Measurements from ENCODE around the gene COG2. TPM values are rescaled to one million over a fixed set of nuclear protein-coding genes. Genes with fewer than 3 reads are reported as not detected.

COG2 gene
- total RNA-seq, 1 donor from 2014 or later: 40.2 TPM

GRCh38 chr1:230702934-230703678 is 60.8 kb downstream of the COG2 start:
- Histone ChIP-seq H3K36me3 (ENCODE audit: control insufficient read depth in 3 of 3, insufficient read depth in 3 of 3, low read length in 3 of 3) (peaks cover 21 to 41% (median 22%) of the 10 kb centered on the region in 3 donors), H3K4me3 (ENCODE audit: low read length in 3 of 3) (no peak overlapping the region)

GRCh38 chr1:230703679-230704385 is 61.6 kb downstream of the COG2 start:
- H3K27ac ChIP-seq (ENCODE audit: low read depth, low read length): no peak overlapping the region
- H3K9me3 ChIP-seq (ENCODE audit: control insufficient read depth in 3 of 3, low read length in 3 of 3): no peaks in the 10 kb centered on the region
- H3K9ac ChIP-seq (ENCODE audit: low read depth in 1 of 3, low read length in 3 of 3): no peak overlapping the region
- peaks cover 3 to 15% (median 7%) of the 10 kb centered on the region in 3 donors for H3K4me1 ChIP-seq (ENCODE audit: control insufficient read depth in 3 of 3, insufficient read depth in 3 of 3, low read length in 3 of 3)
- H3K4me3 ChIP-seq (ENCODE audit: low read length in 3 of 3): no peak overlapping the region
- H3K27me3 ChIP-seq (ENCODE audit: control insufficient read depth in 3 of 3, insufficient read depth in 3 of 3, low read length in 3 of 3): no peaks in the 10 kb centered on the region
- peaks cover 21 to 41% (median 22%) of the 10 kb centered on the region in 3 donors for H3K36me3 ChIP-seq (ENCODE audit: control insufficient read depth in 3 of 3, insufficient read depth in 3 of 3, low read length in 3 of 3)

More at GRCh38 chr1:230702934-230703678, 60.8 kb downstream of the COG2 start:
- Histone ChIP-seq H3K4me1 (ENCODE audit: control insufficient read depth in 3 of 3, insufficient read depth in 3 of 3, low read length in 3 of 3) (peaks cover 0 to 8% (median under 1%) of the 10 kb centered on the region in 3 donors), H3K27ac (ENCODE audit: low read depth, low read length) (no peak overlapping the region), H3K27me3 (ENCODE audit: control insufficient read depth in 3 of 3, insufficient read depth in 3 of 3, low read length in 3 of 3) (no peaks in the 10 kb centered on the region), H3K9ac (ENCODE audit: low read depth in 1 of 3, low read length in 3 of 3) (no peak overlapping the region), H3K9me3 (ENCODE audit: control insufficient read depth in 3 of 3, low read length in 3 of 3) (no peaks in the 10 kb centered on the region)

GRCh38 chr1:230704830-230705229 is 62.5 kb downstream of the COG2 start:
- peaks cover 22 to 46% (median 22%) of the 10 kb centered on the region in 3 donors for H3K36me3 ChIP-seq (ENCODE audit: control insufficient read depth in 3 of 3, insufficient read depth in 3 of 3, low read length in 3 of 3)
- H3K27me3 ChIP-seq (ENCODE audit: control insufficient read depth in 3 of 3, insufficient read depth in 3 of 3, low read length in 3 of 3): no peaks in the 10 kb centered on the region
- no peak overlapping the region for H3K4me3 ChIP-seq (ENCODE audit: low read length in 3 of 3)
- H3K27ac ChIP-seq (ENCODE audit: low read depth, low read length): no peak overlapping the region
- H3K9me3 ChIP-seq (ENCODE audit: control insufficient read depth in 3 of 3, low read length in 3 of 3): no peaks in the 10 kb centered on the region
- H3K4me1 ChIP-seq (ENCODE audit: control insufficient read depth in 3 of 3, insufficient read depth in 3 of 3, low read length in 3 of 3): peaks cover 8 to 25% (median 10%) of the 10 kb centered on the region in 3 donors
- no peak overlapping the region for H3K9ac ChIP-seq (ENCODE audit: low read depth in 1 of 3, low read length in 3 of 3)

GRCh38 chr1:230705289-230706019 is 63.2 kb downstream of the COG2 start:
- no peak overlapping the region for H3K27ac ChIP-seq (ENCODE audit: low read depth, low read length)
- H3K4me1 ChIP-seq (ENCODE audit: control insufficient read depth in 3 of 3, insufficient read depth in 3 of 3, low read length in 3 of 3): peaks cover 8 to 32% (median 10%) of the 10 kb centered on the region in 3 donors
- no peaks in the 10 kb centered on the region for H3K27me3 ChIP-seq (ENCODE audit: control insufficient read depth in 3 of 3, insufficient read depth in 3 of 3, low read length in 3 of 3)
- H3K9ac ChIP-seq (ENCODE audit: low read depth in 1 of 3, low read length in 3 of 3): no peak overlapping the region
- H3K4me3 ChIP-seq (ENCODE audit: low read length in 3 of 3): no peak overlapping the region
- no peaks in the 10 kb centered on the region for H3K9me3 ChIP-seq (ENCODE audit: control insufficient read depth in 3 of 3, low read length in 3 of 3)
- H3K36me3 ChIP-seq (ENCODE audit: control insufficient read depth in 3 of 3, insufficient read depth in 3 of 3, low read length in 3 of 3): peaks cover 25 to 48% (median 29%) of the 10 kb centered on the region in 3 donors

- Histone ChIP-seq H3K36me3 (ENCODE audit: control insufficient read depth in 3 of 3, insufficient read depth in 3 of 3, low read length in 3 of 3) (peaks cover 24 to 48% (median 30%) of the 10 kb centered on the region in 3 donors), H3K4me3 (ENCODE audit: low read length in 3 of 3) (no peak overlapping the region), H3K4me1 (ENCODE audit: control insufficient read depth in 3 of 3, insufficient read depth in 3 of 3, low read length in 3 of 3) (peaks cover 8 to 32% (median 10%) of the 10 kb centered on the region in 3 donors), H3K27ac (ENCODE audit: low read depth, low read length) (no peak overlapping the region), H3K9ac (ENCODE audit: low read depth in 1 of 3, low read length in 3 of 3) (no peak overlapping the region), H3K27me3 (ENCODE audit: control insufficient read depth in 3 of 3, insufficient read depth in 3 of 3, low read length in 3 of 3) (no peaks in the 10 kb centered on the region), H3K9me3 (ENCODE audit: control insufficient read depth in 3 of 3, low read length in 3 of 3) (no peaks in the 10 kb centered on the region)
These were observed 63.9 kb downstream of the COG2 start for GRCh38 chr1:230706020-230706699.

GRCh38 chr1:230706887-230707731 is 64.8 kb downstream of the COG2 start:
- Histone ChIP-seq H3K9me3 (ENCODE audit: control insufficient read depth in 3 of 3, low read length in 3 of 3) (no peaks in the 10 kb centered on the region), H3K36me3 (ENCODE audit: control insufficient read depth in 3 of 3, insufficient read depth in 3 of 3, low read length in 3 of 3) (peaks cover 17 to 43% (median 26%) of the 10 kb centered on the region in 3 donors), H3K4me3 (ENCODE audit: low read length in 3 of 3) (no peak overlapping the region), H3K27me3 (ENCODE audit: control insufficient read depth in 3 of 3, insufficient read depth in 3 of 3, low read length in 3 of 3) (no peaks in the 10 kb centered on the region), H3K9ac (ENCODE audit: low read depth in 1 of 3, low read length in 3 of 3) (peak overlapping the region in 1 of 3 donors; percentile 16), H3K4me1 (ENCODE audit: control insufficient read depth in 3 of 3, insufficient read depth in 3 of 3, low read length in 3 of 3) (peaks cover 8 to 38% (median 11%) of the 10 kb centered on the region in 3 donors), H3K27ac (ENCODE audit: low read depth, low read length) (no peak overlapping the region)

- Histone ChIP-seq H3K36me3 (ENCODE audit: control insufficient read depth in 3 of 3, insufficient read depth in 3 of 3, low read length in 3 of 3) (peaks cover 17 to 41% (median 24%) of the 10 kb centered on the region in 3 donors), H3K4me1 (ENCODE audit: control insufficient read depth in 3 of 3, insufficient read depth in 3 of 3, low read length in 3 of 3) (peaks cover 11 to 47% (median 20%) of the 10 kb centered on the region in 3 donors), H3K4me3 (ENCODE audit: low read length in 3 of 3) (no peak overlapping the region), H3K27ac (ENCODE audit: low read depth, low read length) (no peak overlapping the region), H3K9ac (ENCODE audit: low read depth in 1 of 3, low read length in 3 of 3) (no peak overlapping the region), H3K9me3 (ENCODE audit: control insufficient read depth in 3 of 3, low read length in 3 of 3) (no peaks in the 10 kb centered on the region), H3K27me3 (ENCODE audit: control insufficient read depth in 3 of 3, insufficient read depth in 3 of 3, low read length in 3 of 3) (no peaks in the 10 kb centered on the region)
These were observed 65.7 kb downstream of the COG2 start for GRCh38 chr1:230707732-230708630.

Data from skeletal muscle tissue (tissue), 4 donors.